ENCODE data around the gene SMARCA1.
"Not testable (repeated sequence)": the region's sequence is repeated elsewhere in the genome, so short reads cannot be mapped to it uniquely, and the experiment has no call there.

GRCh38 chrX:129564345-129564744 is 41.1 kb upstream of the SMARCA1 start:
- TF ChIP-seq CTCF (IDR thresholded peaks at IDR 0.05; ENCODE audit: poor library complexity); EZH2 (IDR thresholded peaks at IDR 0.05; ENCODE audit: borderline replicate concordance): not testable (repeated sequence)

All from hepatocyte (in vitro differentiated cells).